Liver (tissue), 9 donors: Measurements from ENCODE around the gene CD2. TPM values are rescaled to one million over a fixed set of nuclear protein-coding genes. Genes with fewer than 3 reads are reported as not detected.

ENCODE experiments used
- DNase-seq: peaks from one replicate; pipeline ENCODE4 v3.0.0-alpha.2; 2017; ENCODE audit warnings: low spot score
- H3K27ac ChIP-seq, 2 donors: one replicate each; pipeline ENCODE4 v1.7.0; 2013; ENCODE audit warnings: inconsistent platforms in 2 of 2, low read length in 2 of 2, control low read depth in 1 of 2, low read depth in 1 of 2, mild to moderate bottlenecking in 1 of 2
- H3K27me3 ChIP-seq, 4 donors: one replicate each; pipeline versions ENCODE4 v1.6.1 to v1.7.0; 2013; ENCODE audit warnings: low read length in 3 of 4, inconsistent platforms in 1 of 4, mild to moderate bottlenecking in 1 of 4, moderate library complexity in 1 of 4; ENCODE audit not compliant: control insufficient read depth in 4 of 4, insufficient read depth in 4 of 4
- H3K36me3 ChIP-seq, 4 donors: one replicate each; pipeline versions ENCODE4 v1.6.1 to v1.7.0; 2013; ENCODE audit warnings: low read length in 3 of 4, mild to moderate bottlenecking in 3 of 4, low read depth in 1 of 4, moderate library complexity in 1 of 4; ENCODE audit not compliant: control insufficient read depth in 4 of 4, insufficient read depth in 3 of 4
- H3K4me1 ChIP-seq, 4 donors: one replicate each; pipeline versions ENCODE4 v1.6.1 to v1.7.0; 2013; ENCODE audit warnings: low read length in 3 of 4, mild to moderate bottlenecking in 3 of 4, moderate library complexity in 1 of 4; ENCODE audit not compliant: control insufficient read depth in 4 of 4, insufficient read depth in 4 of 4
- H3K4me3 ChIP-seq, 3 donors: one replicate each; pipeline versions ENCODE4 v1.6.1 to v1.7.0; 2013; ENCODE audit warnings: low read length in 3 of 3, control low read depth in 1 of 3, low read depth in 1 of 3, mild to moderate bottlenecking in 1 of 3
- H3K9ac ChIP-seq, 2 donors: one replicate each; pipeline ENCODE4 v1.7.0; 2013; ENCODE audit warnings: low read length in 2 of 2, mild to moderate bottlenecking in 2 of 2, moderate library complexity in 2 of 2, control low read depth in 1 of 2, low read depth in 1 of 2
- H3K9me3 ChIP-seq, 4 donors: one replicate each; pipeline versions ENCODE4 v1.6.1 to v1.7.0; 2013; ENCODE audit warnings: low read length in 3 of 4; ENCODE audit not compliant: control insufficient read depth in 4 of 4
- ATF3 ChIP-seq: IDR thresholded peaks from 2 replicates; pipeline ENCODE4 v1.6.1; 2016; ENCODE audit warnings: antibody characterized with exemption
- CTCF ChIP-seq: fragments of 150-350 bp; IDR thresholded peaks from 2 replicates; pipeline ENCODE4 v1.5.1; 2017; ENCODE audit warnings: improper control_type of control experiment, low read depth, low read length; ENCODE audit not compliant: missing input control
- EGR1 ChIP-seq, 2 donors: IDR thresholded peaks; 2 replicates each; pipeline ENCODE4 v1.6.1; 2016 to 2018; ENCODE audit warnings: antibody characterized with exemption in 2 of 2, low read depth in 2 of 2
- FOXA1 ChIP-seq: IDR thresholded peaks from 2 replicates; pipeline ENCODE4 v1.6.1; 2016; ENCODE audit warnings: antibody characterized with exemption
- FOXA2 ChIP-seq: IDR thresholded peaks from 2 replicates; pipeline ENCODE4 v1.6.1; 2016; ENCODE audit warnings: antibody characterized with exemption
- GABPA ChIP-seq, 2 donors: IDR thresholded peaks in 1 of 2; conservative IDR thresholded peaks in 1 of 2; 2 replicates each; pipeline ENCODE4 v1.6.1; 2016; ENCODE audit warnings: antibody characterized with exemption in 2 of 2, mild to moderate bottlenecking in 1 of 2, moderate library complexity in 1 of 2
- HNF4A ChIP-seq, 2 donors: conservative IDR thresholded peaks; 2 replicates each; pipeline ENCODE4 v1.6.1; 2016; ENCODE audit warnings: antibody characterized with exemption in 2 of 2, mild to moderate bottlenecking in 2 of 2
- HNF4G ChIP-seq: IDR thresholded peaks from 2 replicates; pipeline ENCODE4 v1.6.1; 2016; ENCODE audit warnings: antibody characterized with exemption
- JUND ChIP-seq, 2 donors: IDR thresholded peaks; 2 replicates each; pipeline ENCODE4 v1.6.1; 2016; ENCODE audit warnings: antibody characterized with exemption in 2 of 2
- NR2F2 ChIP-seq: IDR thresholded peaks from 2 replicates; pipeline ENCODE4 v1.6.1; 2016; ENCODE audit warnings: antibody characterized with exemption
- RAD21 ChIP-seq, 2 donors: IDR thresholded peaks; 2 replicates each; pipeline ENCODE4 v1.6.1; 2016; ENCODE audit warnings: antibody characterized with exemption in 2 of 2, mild to moderate bottlenecking in 2 of 2
- REST ChIP-seq: IDR thresholded peaks from 2 replicates; pipeline ENCODE4 v1.6.1; 2016; ENCODE audit warnings: antibody characterized with exemption, mild to moderate bottlenecking
- RXRA ChIP-seq, 2 donors: IDR thresholded peaks; 2 replicates each; pipeline ENCODE4 v1.6.1; 2017 to 2018; ENCODE audit warnings: antibody characterized with exemption in 2 of 2, mild to moderate bottlenecking in 1 of 2
- SP1 ChIP-seq: IDR thresholded peaks from 2 replicates; pipeline ENCODE4 v1.6.1; 2018; ENCODE audit warnings: antibody characterized with exemption, mild to moderate bottlenecking
- TAF1 ChIP-seq: conservative IDR thresholded peaks from 2 replicates; pipeline ENCODE4 v1.6.1; 2016; ENCODE audit warnings: antibody characterized with exemption, mild to moderate bottlenecking
- YY1 ChIP-seq: IDR thresholded peaks from 2 replicates; pipeline ENCODE4 v1.6.1; 2016; ENCODE audit warnings: antibody characterized with exemption, mild to moderate bottlenecking
- ZBTB33 ChIP-seq: IDR thresholded peaks from 2 replicates; pipeline ENCODE4 v1.6.1; 2016; ENCODE audit warnings: antibody characterized with exemption
- WGBS: extraction: QIAGEN DNeasy Blood & Tissue Kit; methylation state at CpG from one replicate; pipeline ENCODE4 v1.1.7; 2013; 5-methylcytosine and 5-hydroxymethylcytosine counted together
- polyA plus RNA-seq, 2 donors: library from polyadenylated mRNA; stranded (reverse) in 1 of 2; unstranded in 1 of 2; fragments of 200-250 nt in 1 of 2; fragments of >200 nt in 1 of 2; fragmentation: Nextera tagmentation in 1 of 2; extraction: Ambion mirVana in 1 of 2; gene quantifications; one replicate each; pipeline versions ENCODE4 v1.2.1 to v1.2.3, GENCODE V29; 2013 to 2015
- total RNA-seq, 2 donors: library from RNA; depleted of rRNA; stranded (reverse); fragments of >200 nt; gene quantifications; one replicate each; pipeline ENCODE4 v1.2.3, GENCODE V29; 2014
- TF ChIP-seq, protein P1 (sequence below): IDR thresholded peaks from 2 replicates; pipeline ENCODE4 v1.6.1; 2016; ENCODE audit warnings: antibody characterized with exemption
- donor health status: healthy.
- donor health status: healthy.
- donor health status: healthy.
- donor health status: healthy.
- donor health status: healthy.

CD2 gene
- total and polyA plus RNA-seq, 4 donors, result 0.28 to 1.5 (median 0.89) TPM

DNA sequence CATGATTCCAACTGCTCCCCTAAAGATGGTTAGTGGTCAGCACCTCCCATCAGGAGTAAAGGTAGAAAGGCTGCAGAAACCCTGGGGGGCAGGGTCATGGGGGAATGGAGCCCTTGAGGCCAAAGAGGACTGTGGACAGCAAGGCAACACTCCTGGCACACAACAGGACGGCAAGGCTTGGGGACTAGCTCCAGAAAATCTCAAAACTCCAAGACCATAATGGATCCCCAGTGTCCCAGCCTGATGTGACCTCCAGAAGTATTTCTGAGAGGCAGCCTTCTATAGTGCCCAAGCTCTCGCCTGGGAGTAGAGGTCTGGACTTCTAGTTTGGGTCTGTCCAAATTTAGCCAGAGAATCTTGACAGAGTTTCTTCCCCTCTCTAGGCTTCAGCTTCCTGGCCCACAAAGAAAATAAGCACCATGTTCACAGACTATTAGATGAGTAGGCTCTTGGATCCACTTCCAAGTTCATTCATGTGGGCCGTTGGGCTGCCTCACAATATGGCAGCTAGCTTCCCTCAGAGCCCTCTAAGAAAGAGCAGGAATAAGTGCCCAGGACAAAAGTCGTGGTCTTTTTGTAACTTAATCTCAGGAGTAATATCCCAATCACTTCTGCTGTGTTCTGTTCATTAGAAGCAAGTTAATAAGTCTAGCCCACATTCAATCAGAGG is 6.9 kb downstream of the CD2 start:
- peaks cover 0 to 8% (median 6%) of the 10 kb centered on the region in 4 donors for H3K4me1 ChIP-seq
- DNase-seq, result no peak
- H3K27ac ChIP-seq, result no peak overlapping the region
- no peak overlapping the region for H3K4me3 ChIP-seq
- 91% methylated on average over 4 of the region's 4 CpGs for WGBS
- H3K36me3 ChIP-seq, result no peaks in the 10 kb centered on the region
- H3K9me3 ChIP-seq, result no peaks in the 10 kb centered on the region
- no peak for TF ChIP-seq TAF1
- TF ChIP-seq REST, result no peak
- no peak for TF ChIP-seq ZBTB33
- TF ChIP-seq ATF3, result no peak
- H3K27me3 ChIP-seq, result no peaks in the 10 kb centered on the region
- H3K9ac ChIP-seq, result no peak overlapping the region

DNA sequence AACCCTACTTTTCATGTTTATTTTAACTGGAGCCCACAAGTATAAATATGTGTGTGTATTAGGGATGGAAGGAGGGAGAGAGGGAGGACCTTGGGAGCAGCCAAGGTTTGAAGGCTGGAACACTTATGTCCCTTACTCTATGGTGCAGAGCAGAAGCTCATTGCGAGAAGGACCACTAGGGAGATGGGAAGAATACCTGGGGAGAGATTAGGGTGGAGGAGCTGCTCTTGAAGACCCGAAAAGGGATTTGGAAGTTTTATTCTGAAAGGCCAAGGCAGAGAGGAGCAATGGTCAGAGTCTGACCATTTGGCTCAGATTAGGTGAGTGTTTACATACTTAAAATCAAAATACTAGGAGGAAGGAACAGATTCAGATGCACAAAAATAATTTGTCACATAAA is 8.1 kb downstream of the CD2 start:
- H3K27me3 ChIP-seq, result no peaks in the 10 kb centered on the region
- no peak overlapping the region for H3K9ac ChIP-seq
- H3K9me3 ChIP-seq, result no peaks in the 10 kb centered on the region
- peaks cover 0 to 8% (median 6%) of the 10 kb centered on the region in 4 donors for H3K4me1 ChIP-seq
- DNase-seq, result no peak
- no peaks in the 10 kb centered on the region for H3K36me3 ChIP-seq
- no peak for TF ChIP-seq JUND (IDR thresholded peaks at IDR 0.05)
- TF ChIP-seq SP1, result no peak
- no peak for TF ChIP-seq HNF4G
- no peak for TF ChIP-seq FOXA2
- TF ChIP-seq RAD21 (IDR thresholded peaks at IDR 0.05), result no peak
- TF ChIP-seq YY1, result no peak
- TF ChIP-seq, protein P1, sequence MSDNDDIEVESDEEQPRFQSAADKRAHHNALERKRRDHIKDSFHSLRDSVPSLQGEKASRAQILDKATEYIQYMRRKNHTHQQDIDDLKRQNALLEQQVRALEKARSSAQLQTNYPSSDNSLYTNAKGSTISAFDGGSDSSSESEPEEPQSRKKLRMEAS, result no peak
- TF ChIP-seq ZBTB33, result no peak
- TF ChIP-seq CTCF, result no peak
- no peak for TF ChIP-seq REST
- TF ChIP-seq FOXA1, result no peak
- no peak for TF ChIP-seq RXRA (IDR thresholded peaks at IDR 0.05)
- no peak for TF ChIP-seq ATF3
- TF ChIP-seq NR2F2, result no peak
- no peak for TF ChIP-seq HNF4A (conservative IDR thresholded peaks at IDR 0.05)
- TF ChIP-seq GABPA (IDR thresholded peaks at IDR 0.05 in 1 of 2, conservative IDR thresholded peaks at IDR 0.05 in 1 of 2), result no peak
- no peak for TF ChIP-seq EGR1 (IDR thresholded peaks at IDR 0.05; ENCODE audit: low read depth in 2 of 2)
- no peak overlapping the region for H3K27ac ChIP-seq
- H3K4me3 ChIP-seq, result no peak overlapping the region
- 85% methylated on average over 2 of the region's 2 CpGs for WGBS
